K562 treated with DMSO at 1 percent for 12 hours (cell line): ENCODE results near the gene OR6K6. TPM values are rescaled to one million over a fixed set of nuclear protein-coding genes. Genes with fewer than 3 reads are reported as not detected.

Experiments used
- total RNA-seq: library from RNA; unstranded; fragments of 300-600 nt; gene quantifications from 2 replicates; pipeline ENCODE4 v1.2.3, GENCODE V29; 2022; ENCODE audit not compliant: insufficient read depth

OR6K6 gene
- not detected in 2 replicates for total RNA-seq

DNA sequence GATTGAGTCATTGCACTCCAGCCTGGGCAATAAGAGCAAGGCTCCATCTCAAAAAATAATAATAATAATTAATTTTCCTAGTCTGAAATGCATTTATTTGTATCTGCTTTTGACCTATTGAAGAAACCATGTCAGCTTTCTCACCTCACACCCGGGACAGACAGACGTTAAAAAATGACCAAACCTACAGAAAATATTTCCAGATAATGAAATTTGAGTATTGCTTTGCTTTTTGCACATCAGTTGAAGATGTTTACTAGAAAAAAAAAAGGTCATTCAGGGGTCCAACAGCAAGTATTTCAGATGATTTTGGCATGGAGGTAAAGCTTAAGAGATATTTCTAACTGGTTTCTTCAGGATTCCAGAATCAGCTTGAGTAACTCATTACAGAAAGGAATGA lies at the start of gene OR6K6:
Gene OR6K6 (plus strand): TSS at position 301 of the 400 bp plus-strand sequence. CDS start 168 bp downstream, outside the sequence.

GRCh38 chr1:158720620-158721019 lies 33.9 kb upstream of the OR6K6 start, which contains the start of gene OR6K3:
Gene OR6K3 (minus strand): TSS chr1:158720720. CDS start chr1:158718115, 2,605 bp downstream.

DNA sequence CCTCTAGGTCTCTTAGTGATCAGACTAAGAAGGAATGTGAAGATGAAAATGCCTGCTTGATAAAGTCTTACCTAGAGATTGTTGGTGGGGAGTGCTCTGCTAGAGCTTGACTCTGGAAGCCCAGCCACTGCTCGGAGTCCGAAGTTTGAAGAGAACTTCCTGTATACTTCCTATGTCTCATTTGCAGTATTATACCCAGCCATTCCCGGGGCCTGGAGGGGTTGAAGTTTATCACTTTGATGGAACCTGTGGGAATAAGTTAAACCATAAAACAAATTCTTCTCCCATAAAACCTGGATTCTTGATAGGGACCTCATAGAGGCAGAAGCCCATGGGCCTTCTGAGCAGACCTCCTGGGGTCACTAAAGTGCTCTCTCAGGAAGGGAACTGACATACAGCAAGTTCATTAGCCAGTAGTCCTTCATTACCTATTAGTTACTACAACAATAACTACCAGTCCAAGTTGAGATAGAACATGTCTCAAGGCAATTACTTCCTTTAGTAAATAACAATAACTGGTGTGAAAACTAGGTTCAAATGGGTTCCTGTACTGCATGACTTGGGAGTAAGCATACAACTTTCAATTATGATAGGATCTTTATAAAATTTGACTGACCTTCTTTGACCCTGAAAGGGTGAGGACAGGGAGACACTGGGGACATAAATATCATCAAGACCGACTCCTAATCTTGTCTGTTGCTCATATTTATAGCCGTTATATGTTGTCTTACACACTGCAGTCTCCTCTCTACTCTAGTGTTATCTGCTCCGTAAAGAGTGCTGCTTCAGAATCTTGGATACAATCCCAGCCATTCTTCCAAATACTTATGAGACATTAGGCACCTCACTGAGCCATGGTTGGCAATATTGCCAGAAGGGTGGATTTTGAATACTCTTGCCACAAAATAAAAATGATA lies 17.7 kb downstream of the OR6K6 start, which contains the start of gene OR6N1:
Gene OR6N1 (minus strand): TSS at position 246 of the 917 bp plus-strand sequence. CDS start 5,513 bp downstream, outside the sequence.

DNA sequence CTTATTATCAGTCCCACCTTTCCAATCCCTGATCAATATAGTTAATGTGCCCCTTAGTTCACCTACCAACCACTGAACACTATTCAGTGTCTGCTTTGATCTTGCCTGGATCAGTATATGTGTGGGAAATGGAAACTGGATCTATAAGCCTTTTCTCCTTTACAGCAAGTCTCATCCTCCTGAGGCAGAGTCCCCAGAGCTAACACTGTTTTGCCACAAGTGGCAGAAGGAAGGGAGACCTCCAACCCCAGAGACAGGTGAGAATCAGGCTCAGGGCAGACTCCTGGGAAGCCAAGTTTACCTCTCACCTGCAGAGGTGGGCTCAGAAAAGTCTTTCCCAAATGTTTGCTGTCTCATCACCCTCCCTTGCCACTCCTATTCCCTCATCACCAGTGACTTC lies 26.6 kb downstream of the OR6K6 start, which contains the start of gene OR6N2:
Gene OR6N2 (minus strand): TSS at position 101 of the 400 bp plus-strand sequence. CDS start 3,569 bp downstream, outside the sequence.

Other genes with a start within 250 kb of the OR6K6 start
- not detected in 2 replicates for gene OR6Y1, start 200.3 kb upstream of the OR6K6 start, total RNA-seq
- gene OR6P1, start 184.1 kb upstream of the OR6K6 start, total RNA-seq, result not detected in 2 replicates
- gene OR10X1, start 174.8 kb upstream of the OR6K6 start, total RNA-seq, result not detected in 2 replicates
- not detected in 2 replicates for gene OR10Z1, start 149.5 kb upstream of the OR6K6 start, total RNA-seq
- gene SPTA1, start 68.0 kb upstream of the OR6K6 start, total RNA-seq, result 10.0 and 15.3 TPM in 2 replicates
- not detected in 2 replicates for gene OR6K2, start 54.1 kb upstream of the OR6K6 start, total RNA-seq
- gene OR6K3, start 34.0 kb upstream of the OR6K6 start, total RNA-seq, result not detected in 2 replicates
- 0.54 TPM in 1 of 2 replicates, not detected in the other for gene OR6N1, start 17.5 kb downstream of the OR6K6 start, total RNA-seq
- not detected in 2 replicates for gene OR6N2, start 26.5 kb downstream of the OR6K6 start, total RNA-seq
- gene MNDA, start 76.6 kb downstream of the OR6K6 start, total RNA-seq, result not detected in 2 replicates
- not detected in 2 replicates for gene PYHIN1, start 176.8 kb downstream of the OR6K6 start, total RNA-seq